K562 (cell line): ENCODE data around the gene ABHD4. TPM values are rescaled to one million over a fixed set of nuclear protein-coding genes. Genes with fewer than 3 reads are reported as not detected.
A peak's percentile ranks its signal among the peaks of the same experiment; 100 is the strongest.

Source experiments
- ARID1B ChIP-seq: fragments of 450-650 bp; IDR thresholded peaks from 2 replicates; pipeline ENCODE4 v1.6.1; 2016; ENCODE audit warnings: antibody characterized with exemption, mild to moderate bottlenecking, inconsistent platforms
- CBFA2T2 ChIP-seq: fragments of 450-650 bp; conservative IDR thresholded peaks from 2 replicates; pipeline ENCODE4 v1.6.1; 2017; ENCODE audit warnings: mild to moderate bottlenecking
- CBFA2T3 ChIP-seq: fragments of 450-650 bp; IDR thresholded peaks from 2 replicates; pipeline ENCODE4 v1.6.1; 2017
- CEBPG ChIP-seq, 3 experiments: fragments of 200-800 bp in 1 of 3; sonication (Bioruptor generic) in 1 of 3; sonication (generic) in 1 of 3; formaldehyde crosslinking in 1 of 3; IDR thresholded peaks in 2 of 3; conservative IDR thresholded peaks in 1 of 3; 2 replicates each; pipeline versions ENCODE4 v1.6.1 to v1.8.0; 2016 to 2022; ENCODE audit warnings: missing compliant biosample characterization in 2 of 3, missing genetic modification characterization in 2 of 3, mild to moderate bottlenecking in 1 of 3, missing genetic modification reagents in 1 of 3
- DMBX1 ChIP-seq: fragments of 250-450 bp; sonication (Bioruptor Pico); IDR thresholded peaks from 2 replicates; pipeline ENCODE4 v1.8.0; 2022; ENCODE audit warnings: inconsistent platforms, mild to moderate bottlenecking, moderate library complexity, borderline replicate concordance
- DPF2 ChIP-seq: fragments of 450-650 bp; IDR thresholded peaks from 2 replicates; pipeline ENCODE4 v1.6.1; 2016
- EGR1 ChIP-seq: fragments of 450-650 bp; conservative IDR thresholded peaks from 2 replicates; pipeline ENCODE4 v1.6.1; 2017; ENCODE audit warnings: mild to moderate bottlenecking
- IFI16 ChIP-seq: fragments of 250-450 bp; sonication (Bioruptor Pico); IDR thresholded peaks from 2 replicates; pipeline ENCODE4 v2.1.2; 2022; ENCODE audit warnings: mild to moderate bottlenecking, inconsistent platforms
- KAT7 ChIP-seq: sonication (generic); formaldehyde crosslinking; IDR thresholded peaks from 2 replicates; pipeline ENCODE4 v1.8.0; 2022; ENCODE audit warnings: missing genetic modification reagents, mild to moderate bottlenecking, borderline replicate concordance
- MAFK ChIP-seq: IDR thresholded peaks from 2 replicates; pipeline ENCODE4 v1.6.1; 2011; ENCODE audit warnings: low read length, improper control_type of control experiment
- MYNN ChIP-seq, 2 experiments: sonication (generic); formaldehyde crosslinking in 1 of 2; IDR thresholded peaks; 2 replicates each; pipeline versions ENCODE4 v1.5.0 to v1.6.1; 2016 to 2020; ENCODE audit warnings: antibody characterized with exemption in 1 of 2, missing genetic modification reagents in 1 of 2
- NCOA2 ChIP-seq, 2 experiments: fragments of 450-650 bp; IDR thresholded peaks; 2 replicates each; pipeline ENCODE4 v1.6.1; 2018; ENCODE audit warnings: mild to moderate bottlenecking in 2 of 2, moderate library complexity in 1 of 2; ENCODE audit not compliant: partially characterized antibody in 2 of 2
- NR2C2 ChIP-seq, 2 experiments: fragments of 200-800 bp in 1 of 2; sonication (Bioruptor generic) in 1 of 2; sonication (generic) in 1 of 2; formaldehyde crosslinking in 1 of 2; IDR thresholded peaks; 2 replicates each; pipeline versions ENCODE4 v1.6.1 to v1.8.0; 2016 to 2022; ENCODE audit warnings: mild to moderate bottlenecking in 1 of 2, missing compliant biosample characterization in 1 of 2, missing genetic modification characterization in 1 of 2, missing genetic modification reagents in 1 of 2
- POLR2G ChIP-seq: fragments of 200-400 bp; formaldehyde crosslinking; IDR thresholded peaks from 2 replicates; pipeline ENCODE4 v1.6.1; 2017; ENCODE audit warnings: low read depth, mild to moderate bottlenecking, antibody characterized with exemption, low read length, moderate library complexity
- PURB ChIP-seq: sonication (generic); formaldehyde crosslinking; IDR thresholded peaks from 2 replicates; pipeline ENCODE4 v1.9.0; 2021; ENCODE audit warnings: low read depth, mild to moderate bottlenecking, missing genetic modification reagents
- RB1 ChIP-seq: fragments of 450-650 bp; IDR thresholded peaks from 2 replicates; pipeline ENCODE4 v1.6.1; 2017; ENCODE audit warnings: low read depth, mild to moderate bottlenecking
- RCOR1 ChIP-seq, 2 experiments: IDR thresholded peaks; 2 replicates each; pipeline ENCODE4 v1.6.1; 2012; ENCODE audit warnings: low read depth in 2 of 2, low read length in 2 of 2, borderline replicate concordance in 1 of 2, improper control_type of control experiment in 1 of 2
- RFX7 ChIP-seq: fragments of 250-450 bp; sonication (Bioruptor Pico); IDR thresholded peaks from 2 replicates; pipeline ENCODE4 v1.5.1; 2021; ENCODE audit warnings: mild to moderate bottlenecking
- SMARCA4 ChIP-seq: fragments of 450-650 bp; IDR thresholded peaks from 2 replicates; pipeline ENCODE4 v1.6.1; 2016
- TAL1 ChIP-seq: fragments of 450-650 bp; IDR thresholded peaks from 2 replicates; pipeline ENCODE4 v1.6.1; 2016; ENCODE audit warnings: mild to moderate bottlenecking
- ZNF316 ChIP-seq: fragments of 450-650 bp; IDR thresholded peaks from 2 replicates; pipeline ENCODE4 v1.6.1; 2016
- polyA plus RNA-seq, 8 experiments: library from polyadenylated mRNA; depleted of rRNA in 4 of 8; stranded (reverse) in 5 of 8; unstranded in 3 of 8; fragments of >200 nt; fragmentation: Nextera tagmentation in 2 of 8; fragmentation: Illumina TruSeq in 1 of 8; extraction: Ambion mirVana in 2 of 8; extraction: Trizol in 1 of 8; gene quantifications; 2 replicates each; pipeline versions ENCODE4 v1.2.1 to v1.2.3, GENCODE V29; 2011 to 2014; ENCODE audit warnings: inconsistent platforms in 1 of 8, missing spikeins in 1 of 8
- total RNA-seq, 7 experiments: library from RNA; depleted of rRNA in 6 of 7; stranded (reverse); fragments of >200 nt in 6 of 7; fragmentation: Illumina TruSeq in 2 of 7; extraction: Trizol in 2 of 7; gene quantifications; 2 replicates each; pipeline versions ENCODE4 v1.2.1 to v1.2.3, GENCODE V29; 2011 to 2021; ENCODE audit warnings: low replicate concordance in 1 of 7
- TF ChIP-seq, protein P1 (sequence below), 2 experiments: IDR thresholded peaks; 2 replicates each; pipeline ENCODE4 v1.6.1; 2011; ENCODE audit warnings: borderline replicate concordance in 1 of 2, control low read depth in 1 of 2, low read depth in 1 of 2, low read length in 1 of 2, mild to moderate bottlenecking in 1 of 2, mixed read lengths in 1 of 2, moderate library complexity in 1 of 2; ENCODE audit not compliant: insufficient read depth in 1 of 2, insufficient read length in 1 of 2, poor library complexity in 1 of 2, severe bottlenecking in 1 of 2; ENCODE audit errors: extremely low read depth in 1 of 2
- TF ChIP-seq, protein P2 (sequence below): fragments of 250-450 bp; sonication (Bioruptor Pico); IDR thresholded peaks from 2 replicates; pipeline ENCODE4 v1.4.0; 2020; ENCODE audit warnings: mild to moderate bottlenecking
- TF ChIP-seq, protein P3 (sequence below), 2 experiments: fragments of 450-650 bp; conservative IDR thresholded peaks; 2 replicates each; pipeline ENCODE4 v1.6.1; 2017; ENCODE audit warnings: mild to moderate bottlenecking in 2 of 2, moderate library complexity in 2 of 2

Gene ABHD4
- total and polyA plus RNA-seq, 9 of the 15 experiments (the other 6 are each of a cell fraction or from before 2014, with no cell fraction given), result 3.6 to 12.0 (median 7.2) TPM

DNA sequence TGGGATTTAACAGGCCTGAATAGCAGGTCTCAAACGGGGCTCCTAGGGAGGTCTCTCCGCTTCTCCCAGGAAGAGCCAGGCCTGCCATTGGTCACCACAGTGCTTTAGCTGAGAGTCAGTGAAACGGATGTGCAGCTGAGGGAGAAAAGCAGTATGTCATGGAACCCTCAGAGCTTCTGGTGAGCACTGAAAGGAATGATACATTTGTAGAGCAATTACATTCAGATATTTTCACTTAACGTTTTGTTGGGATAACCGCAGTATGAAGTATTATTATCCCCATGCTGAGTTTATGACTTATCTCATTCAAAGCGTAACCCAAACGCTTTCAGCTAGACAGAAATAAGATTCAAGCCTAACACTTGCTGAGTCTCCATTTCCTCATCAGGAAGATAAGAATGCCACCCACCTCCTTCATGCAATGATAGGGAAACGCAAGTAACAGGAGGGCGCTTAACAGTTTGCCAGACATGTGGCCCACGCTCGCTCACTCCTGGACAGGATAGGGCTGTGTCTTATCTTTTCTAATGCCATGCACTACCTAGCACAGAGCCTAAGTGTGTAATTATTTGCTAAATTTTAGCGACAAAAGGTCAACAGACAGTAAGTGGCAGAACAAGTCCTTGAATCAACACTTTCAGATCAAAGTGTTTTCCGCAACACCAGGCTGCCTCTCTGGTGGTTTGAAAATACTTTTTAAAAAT is 37.3 kb upstream of the ABHD4 start (continued):
- TF ChIP-seq TAL1 (peak; percentile 35; the same call in 1 of the 2 replicates), PURB (CRISPR knock-in tag) (no peak), ZNF316 (peak; percentile 38; the same call in 1 of the 2 replicates), POLR2G (no peak), RB1 (no peak), KAT7 (no peak), IFI16 (CRISPR knock-in tag) (no peak), NR2C2 (CRISPR knock-in tag; IDR thresholded peaks at IDR 0.05) (no peak), NR2C2 (tag; IDR thresholded peaks at IDR 0.05) (0 out of 2 replicates have a peak, but pooled peaks have one; percentile 19), CEBPG (CRISPR knock-in tag; IDR thresholded peaks at IDR 0.05) (peak; percentile 22; the same call in 1 of the 2 replicates), CEBPG (tag; conservative IDR thresholded peaks at IDR 0.05 in 1 of 2, IDR thresholded peaks at IDR 0.05 in 1 of 2) (no peak), MYNN (IDR thresholded peaks at IDR 0.05) (peak; percentile 52; the same call in 1 of the 2 replicates), MYNN (CRISPR knock-in tag; IDR thresholded peaks at IDR 0.05) (no peak), MAFK (no peak), SMARCA4 (0 out of 2 replicates have a peak, but pooled peaks have one; percentile 30), DMBX1 (CRISPR knock-in tag) (0 out of 2 replicates have a peak, but pooled peaks have one; percentile 25), RCOR1 (IDR thresholded peaks at IDR 0.05; ENCODE audit: borderline replicate concordance in 1 of 2, low read depth in 2 of 2, low read length in 2 of 2) (0 out of 4 replicates have a peak, but pooled peaks of 1 of the 2 experiments have one; percentile 16), EGR1 (peak; percentile 85), CBFA2T3 (peak; percentile 86), RFX7 (CRISPR knock-in tag) (no peak), CBFA2T2 (peak; percentile 69), ARID1B (0 out of 2 replicates have a peak, but pooled peaks have one; percentile 39), DPF2 (peak; percentile 56), NCOA2 (IDR thresholded peaks at IDR 0.05; ENCODE audit: partially characterized antibody in 2 of 2) (no peak)
- TF ChIP-seq, protein P1, sequence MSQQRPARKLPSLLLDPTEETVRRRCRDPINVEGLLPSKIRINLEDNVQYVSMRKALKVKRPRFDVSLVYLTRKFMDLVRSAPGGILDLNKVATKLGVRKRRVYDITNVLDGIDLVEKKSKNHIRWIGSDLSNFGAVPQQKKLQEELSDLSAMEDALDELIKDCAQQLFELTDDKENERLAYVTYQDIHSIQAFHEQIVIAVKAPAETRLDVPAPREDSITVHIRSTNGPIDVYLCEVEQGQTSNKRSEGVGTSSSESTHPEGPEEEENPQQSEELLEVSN (IDR thresholded peaks at IDR 0.05; ENCODE audit: borderline replicate concordance in 1 of 2, extremely low read depth in 1 of 2, insufficient read depth in 1 of 2, insufficient read length in 1 of 2, low read depth in 1 of 2, low read length in 1 of 2, poor library complexity in 1 of 2, severe bottlenecking in 1 of 2), result peak in 1 of 2 experiments; percentile 21
- TF ChIP-seq, protein P2, sequence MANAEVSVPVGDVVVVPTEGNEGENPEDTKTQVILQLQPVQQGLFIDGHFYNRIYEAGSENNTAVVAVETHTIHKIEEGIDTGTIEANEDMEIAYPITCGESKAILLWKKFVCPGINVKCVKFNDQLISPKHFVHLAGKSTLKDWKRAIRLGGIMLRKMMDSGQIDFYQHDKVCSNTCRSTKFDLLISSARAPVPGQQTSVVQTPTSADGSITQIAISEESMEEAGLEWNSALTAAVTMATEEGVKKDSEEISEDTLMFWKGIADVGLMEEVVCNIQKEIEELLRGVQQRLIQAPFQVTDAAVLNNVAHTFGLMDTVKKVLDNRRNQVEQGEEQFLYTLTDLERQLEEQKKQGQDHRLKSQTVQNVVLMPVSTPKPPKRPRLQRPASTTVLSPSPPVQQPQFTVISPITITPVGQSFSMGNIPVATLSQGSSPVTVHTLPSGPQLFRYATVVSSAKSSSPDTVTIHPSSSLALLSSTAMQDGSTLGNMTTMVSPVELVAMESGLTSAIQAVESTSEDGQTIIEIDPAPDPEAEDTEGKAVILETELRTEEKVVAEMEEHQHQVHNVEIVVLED (CRISPR knock-in tag), result no peak
- TF ChIP-seq, protein P3, sequence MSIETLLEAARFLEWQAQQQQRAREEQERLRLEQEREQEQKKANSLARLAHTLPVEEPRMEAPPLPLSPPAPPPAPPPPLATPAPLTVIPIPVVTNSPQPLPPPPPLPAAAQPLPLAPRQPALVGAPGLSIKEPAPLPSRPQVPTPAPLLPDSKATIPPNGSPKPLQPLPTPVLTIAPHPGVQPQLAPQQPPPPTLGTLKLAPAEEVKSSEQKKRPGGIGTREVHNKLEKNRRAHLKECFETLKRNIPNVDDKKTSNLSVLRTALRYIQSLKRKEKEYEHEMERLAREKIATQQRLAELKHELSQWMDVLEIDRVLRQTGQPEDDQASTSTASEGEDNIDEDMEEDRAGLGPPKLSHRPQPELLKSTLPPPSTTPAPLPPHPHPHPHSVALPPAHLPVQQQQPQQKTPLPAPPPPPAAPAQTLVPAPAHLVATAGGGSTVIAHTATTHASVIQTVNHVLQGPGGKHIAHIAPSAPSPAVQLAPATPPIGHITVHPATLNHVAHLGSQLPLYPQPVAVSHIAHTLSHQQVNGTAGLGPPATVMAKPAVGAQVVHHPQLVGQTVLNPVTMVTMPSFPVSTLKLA (conservative IDR thresholded peaks at IDR 0.05), result 0 out of 4 replicates have a peak, but pooled peaks of 1 of the 2 experiments have one; percentile 11
